Upper lobe of right lung (tissue), 1 donor: Measurements from ENCODE around the gene CTAGE9. TPM values are rescaled to one million over a fixed set of nuclear protein-coding genes. Genes with fewer than 3 reads are reported as not detected.

Source experiments
- ATAC-seq: fragments of 200-7000 bp; cut with Tn5 transposase; one replicate; pipeline ENCODE4 v1.9.1; 2020; ENCODE audit warnings: mild to moderate bottlenecking, moderate library complexity
- DNase-seq: peaks from one replicate; pipeline ENCODE4 v3.0.0-alpha.2; 2020
- H3K27ac ChIP-seq: fragments of 200-600 bp; one replicate; pipeline ENCODE4 v1.8.0; 2022
- H3K27me3 ChIP-seq: fragments of 200-600 bp; one replicate; pipeline ENCODE4 v1.8.0; 2022; ENCODE audit warnings: mild to moderate bottlenecking
- H3K36me3 ChIP-seq: fragments of 200-600 bp; one replicate; pipeline ENCODE4 v1.8.0; 2022
- H3K4me1 ChIP-seq: fragments of 200-600 bp; one replicate; pipeline ENCODE4 v1.8.0; 2022
- H3K4me3 ChIP-seq: fragments of 200-600 bp; one replicate; pipeline ENCODE4 v1.8.0; 2022; ENCODE audit warnings: mild to moderate bottlenecking
- H3K9me3 ChIP-seq: fragments of 200-600 bp; one replicate; pipeline ENCODE4 v1.8.0; 2022
- CTCF ChIP-seq: fragments of 200-600 bp; IDR thresholded peaks from one replicate; pipeline ENCODE4 v1.8.0; 2022; ENCODE audit warnings: antibody characterized with exemption
- intact Hi-C: fragments of 100-400 bp; cut with DNase I; formaldehyde crosslinking; loops from one replicate; pipeline ENCODE4 v1.11.0; 2022
- total RNA-seq: library from RNA; stranded (reverse); fragmentation: NEBNext Ultra II Directional; extraction: Animal tissue kit (Norgen Biotek cat#: 25700); gene quantifications from one replicate; pipeline ENCODE4 v1.2.1, GENCODE V29; 2021
- donor health status: DM: no; HTN: yes; CAD: no; lungs with severe emphysema.

CTAGE9 gene
- total RNA-seq, 1 donor from 2014 or later: not detected

GRCh38 chr6:131740161-131740560 lies 29.3 kb upstream of the CTAGE9 start:
- TF ChIP-seq CTCF: no peak
- intact Hi-C loops: no loop called here

GRCh38 chr6:131739136-131739535 lies 28.3 kb upstream of the CTAGE9 start:
- H3K27me3 ChIP-seq: no peaks in the 10 kb centered on the region
- H3K27ac ChIP-seq: no peak overlapping the region
- no peak overlapping the region for H3K4me3 ChIP-seq
- no peak for TF ChIP-seq CTCF
- DNase-seq: no peak
- H3K9me3 ChIP-seq: no peaks in the 10 kb centered on the region
- H3K4me1 ChIP-seq: no peaks in the 10 kb centered on the region
- H3K36me3 ChIP-seq: no peaks in the 10 kb centered on the region
- intact Hi-C loops: no loop called here
- no peak for ATAC-seq

More at GRCh38 chr6:131740161-131740560, 29.3 kb upstream of the CTAGE9 start:
- no peak for ATAC-seq
- no peaks in the 10 kb centered on the region for H3K4me1 ChIP-seq
- no peaks in the 10 kb centered on the region for H3K9me3 ChIP-seq
- H3K36me3 ChIP-seq: no peaks in the 10 kb centered on the region
- H3K27ac ChIP-seq: no peak overlapping the region
- no peaks in the 10 kb centered on the region for H3K27me3 ChIP-seq
- DNase-seq: no peak
- no peak overlapping the region for H3K4me3 ChIP-seq

DNA sequence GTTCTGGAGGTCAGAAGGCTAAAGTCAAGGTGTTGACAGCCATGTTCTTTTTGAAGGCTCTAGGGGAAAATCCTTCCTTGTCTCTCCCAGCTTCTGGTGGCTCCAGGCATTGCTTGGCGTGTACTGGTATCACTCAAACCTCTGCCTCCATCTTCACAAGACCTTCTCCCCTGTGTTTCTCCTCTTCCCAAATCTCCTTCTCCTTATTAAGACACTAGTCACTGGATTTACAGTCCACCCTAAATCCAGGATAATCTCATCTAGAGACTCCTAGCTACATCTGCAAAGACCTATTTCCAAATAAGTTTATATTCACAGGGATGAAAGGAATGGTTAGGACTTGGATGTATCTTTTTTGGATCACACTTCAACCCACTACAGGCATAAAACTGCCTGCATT lies 26.0 kb upstream of the CTAGE9 start:
- Histone ChIP-seq H3K36me3 (no peaks in the 10 kb centered on the region), H3K4me1 (no peaks in the 10 kb centered on the region), H3K27me3 (no peaks in the 10 kb centered on the region), H3K4me3 (no peak overlapping the region), H3K27ac (no peak overlapping the region), H3K9me3 (no peaks in the 10 kb centered on the region)
- ATAC-seq (no peak), DNase-seq (no peak)
- TF ChIP-seq CTCF: no peak
- intact Hi-C loops: no loop called here

GRCh38 chr6:131736003-131736596 lies 25.3 kb upstream of the CTAGE9 start:
- H3K36me3 ChIP-seq: no peaks in the 10 kb centered on the region
- intact Hi-C loops: no loop called here
- H3K9me3 ChIP-seq: no peaks in the 10 kb centered on the region
- ATAC-seq: no peak
- H3K27ac ChIP-seq: no peak overlapping the region
- no peak overlapping the region for H3K4me3 ChIP-seq
- no peak for DNase-seq
- H3K4me1 ChIP-seq: no peaks in the 10 kb centered on the region
- no peaks in the 10 kb centered on the region for H3K27me3 ChIP-seq
- TF ChIP-seq CTCF: no peak

DNA sequence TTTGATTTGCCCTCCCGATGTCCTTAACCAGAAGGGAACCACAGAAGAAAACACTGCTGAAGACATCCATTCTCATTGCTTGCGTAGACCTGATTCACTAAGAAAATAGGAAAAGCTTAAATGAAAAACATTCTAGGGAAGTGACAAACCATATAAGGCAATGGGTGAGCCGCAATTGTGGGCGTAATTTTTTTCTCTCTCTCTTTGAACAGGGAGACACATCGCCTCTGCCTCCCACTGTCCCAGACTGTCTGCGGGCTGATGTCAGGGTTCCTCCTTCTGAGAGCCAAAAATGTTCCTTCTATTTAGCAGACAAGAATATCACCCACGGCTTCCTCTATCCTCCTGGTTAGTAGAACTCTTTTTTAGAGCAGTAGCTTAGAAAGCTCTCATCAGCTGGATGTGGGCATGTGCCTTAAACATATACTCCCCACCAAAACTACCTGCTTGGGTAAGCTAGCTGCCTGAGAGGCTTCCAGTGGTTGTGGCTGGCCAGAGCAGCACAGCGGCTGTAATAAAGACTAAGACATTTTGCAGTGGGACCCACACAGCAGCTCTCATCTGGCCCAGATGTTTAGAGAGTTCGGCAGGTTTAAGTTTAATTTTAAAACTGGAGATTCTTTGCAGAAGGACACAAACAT lies 22.7 kb upstream of the CTAGE9 start:
- DNase-seq: peak; percentile 62
- H3K27me3 ChIP-seq: no peaks in the 10 kb centered on the region
- intact Hi-C loops: no loop called here
- H3K36me3 ChIP-seq: no peaks in the 10 kb centered on the region
- H3K9me3 ChIP-seq: no peaks in the 10 kb centered on the region
- no peak overlapping the region for H3K27ac ChIP-seq
- no peaks in the 10 kb centered on the region for H3K4me1 ChIP-seq
- no peak for TF ChIP-seq CTCF
- peak; percentile 81 for ATAC-seq
- no peak overlapping the region for H3K4me3 ChIP-seq
